K562 (cell line): ENCODE data around the gene DCAKD. TPM values are rescaled to one million over a fixed set of nuclear protein-coding genes. Genes with fewer than 3 reads are reported as not detected.

Source experiments
- ATAC-seq: fragments of 200-7000 bp; cut with Tn5 transposase; 3 replicates; pipeline ENCODE4 v1.9.1; 2020; ENCODE audit warnings: moderate library complexity
- BruUV-seq: library from RNA; stranded (reverse); fragments of 400-500 nt; replicated peaks from 2 replicates; lab custom pipeline; 2021; lab: Mats Ljungman, UMichigan
- CTCF ChIA-PET: fragments of 300-600 bp; formaldehyde crosslinking; extraction: SDS; loops from one replicate; lab custom pipeline; 2021; ENCODE audit warnings: low intra/inter-chr PET ratio; lab: Yijun Ruan, JAX
- POLR2A ChIA-PET: fragments of 300-600, 350-650 bp; sonication (Branson Sonifier 250); formaldehyde crosslinking; extraction: SDS; loops from one replicate; lab custom pipeline; 2021; ENCODE audit warnings: antibody characterized with exemption, inconsistent platforms; lab: Yijun Ruan, JAX
- DNase-seq, 4 experiments: peaks; one replicate each; pipeline versions ENCODE4 v3.0.0 to v3.0.0-alpha.2; 2011 to 2018; ENCODE audit warnings: low spot score in 3 of 4, mixed read lengths in 3 of 4; ENCODE audit errors: extremely low read depth in 1 of 4
- FAIRE-seq: peaks from 2 replicates; lab custom pipeline; 2011; peaks lifted over from hg19 to GRCh38; lab: Jason Lieb, UNC
- H2AFZ ChIP-seq: 2 replicates; pipeline ENCODE4 v1.6.0; 2011; ENCODE audit warnings: low read depth, low read length, control low read depth, inconsistent platforms
- H3K27ac ChIP-seq: fragments of 200-600 bp; 3 replicates; pipeline ENCODE4 v1.8.0; 2011; ENCODE audit warnings: low read depth, mild to moderate bottlenecking, control low read depth, inconsistent platforms, low read length, moderate library complexity, mixed read lengths; ENCODE audit errors: extremely low read depth
- H3K27me3 ChIP-seq, 2 experiments: fragments of 300-600 bp in 1 of 2; 2 replicates in 1 of 2; 3 replicates in 1 of 2; pipeline versions ENCODE4 v1.6.0 to v1.8.0; 2011; ENCODE audit warnings: inconsistent platforms in 2 of 2, low read length in 2 of 2, mild to moderate bottlenecking in 1 of 2, mixed read lengths in 1 of 2, moderate library complexity in 1 of 2; ENCODE audit not compliant: control insufficient read depth in 2 of 2, insufficient read depth in 2 of 2
- H3K36me3 ChIP-seq: fragments of 300-600 bp; 3 replicates; pipeline ENCODE4 v1.8.0; 2011; ENCODE audit warnings: mild to moderate bottlenecking, low read length, inconsistent platforms; ENCODE audit not compliant: control insufficient read depth, insufficient read depth
- H3K4me1 ChIP-seq, 2 experiments: fragments of 200-600 bp in 1 of 2; replicated peaks in 1 of 2; 2 replicates in 1 of 2; 3 replicates in 1 of 2; pipeline versions ENCODE4 v1.5.1 to v1.8.0; 2011; ENCODE audit warnings: inconsistent platforms in 2 of 2, low read length in 2 of 2, mild to moderate bottlenecking in 1 of 2, mixed read lengths in 1 of 2, moderate library complexity in 1 of 2; ENCODE audit not compliant: control insufficient read depth in 2 of 2, insufficient read depth in 2 of 2
- H3K4me2 ChIP-seq: 2 replicates; pipeline ENCODE4 v1.6.1; 2011; ENCODE audit warnings: low read length, control low read depth, inconsistent platforms, mixed read lengths; ENCODE audit not compliant: insufficient read depth
- H3K4me3 ChIP-seq: fragments of 200-600 bp; sonication (generic), shearing (Covaris generic); 2 replicates; pipeline ENCODE4 v1.5.1; 2016; ENCODE audit warnings: control low read depth, inconsistent platforms
- H3K79me2 ChIP-seq: fragments of 200-600 bp; 3 replicates; pipeline ENCODE4 v1.8.0; 2011; ENCODE audit warnings: low read length, inconsistent platforms; ENCODE audit not compliant: control insufficient read depth, insufficient read depth
- H3K9ac ChIP-seq, 2 experiments: 2 replicates each; pipeline versions ENCODE4 v1.6.0 to v1.6.1; 2011; ENCODE audit warnings: low read depth in 2 of 2, low read length in 2 of 2, control low read depth in 1 of 2, inconsistent platforms in 1 of 2, mild to moderate bottlenecking in 1 of 2, mixed read lengths in 1 of 2; ENCODE audit not compliant: insufficient read depth in 1 of 2
- H3K9me1 ChIP-seq: one replicate; pipeline ENCODE4 v1.6.0; 2011; ENCODE audit warnings: inconsistent platforms, mild to moderate bottlenecking, low read length, moderate library complexity; ENCODE audit not compliant: control insufficient read depth, insufficient read depth
- H3K9me3 ChIP-seq: replicated peaks from 2 replicates; pipeline ENCODE4 v1.5.1; 2011; ENCODE audit warnings: low read depth, low read length, inconsistent platforms; ENCODE audit not compliant: control insufficient read depth, insufficient read depth
- H4K20me1 ChIP-seq: replicated peaks from 2 replicates; pipeline ENCODE4 v1.6.1; 2011; ENCODE audit warnings: low read length, inconsistent platforms, mixed read lengths; ENCODE audit not compliant: control insufficient read depth, insufficient read depth
- POLR2G ChIP-seq: fragments of 200-400 bp; formaldehyde crosslinking; IDR thresholded peaks from 2 replicates; pipeline ENCODE4 v1.6.1; 2017; ENCODE audit warnings: low read depth, mild to moderate bottlenecking, antibody characterized with exemption, low read length, moderate library complexity
- WHSC1 ChIP-seq: IDR thresholded peaks from one replicate; pipeline ENCODE4 v1.6.1; 2012; ENCODE audit warnings: low read length, control low read depth, inconsistent platforms
- ZBTB7A ChIP-seq: IDR thresholded peaks from 2 replicates; pipeline ENCODE4 v1.6.1; 2011; ENCODE audit warnings: low read depth, mild to moderate bottlenecking, low read length, moderate library complexity, borderline replicate concordance; ENCODE audit not compliant: control insufficient read depth
- WGBS: fragments of 100-300 bp; shearing (Covaris generic); methylation state at CpG from one replicate; pipeline ENCODE4 v1.1.6; 2016; ENCODE audit warnings: low coverage, mixed read lengths; ENCODE audit not compliant: insufficient coverage; ENCODE audit errors: missing lambda C conversion rate; 5-methylcytosine and 5-hydroxymethylcytosine counted together
- in situ Hi-C: fragments of 300-500 bp; cut with MboI; formaldehyde crosslinking; loops from 4 replicates; pipeline ENCODE4 v1.15.0; 2018; ENCODE audit warnings: inconsistent platforms, mixed read lengths
- intact Hi-C: fragments of 100-400 bp; cut with micrococcal nuclease; formaldehyde crosslinking; loops from 2 replicates; pipeline ENCODE4 v1.14.2; 2022
- polyA plus RNA-seq, 8 experiments: library from polyadenylated mRNA; depleted of rRNA in 4 of 8; stranded (reverse) in 5 of 8; unstranded in 3 of 8; fragments of >200 nt; fragmentation: Nextera tagmentation in 2 of 8; fragmentation: Illumina TruSeq in 1 of 8; extraction: Ambion mirVana in 2 of 8; extraction: Trizol in 1 of 8; gene quantifications; 2 replicates each; pipeline versions ENCODE4 v1.2.1 to v1.2.3, GENCODE V29; 2011 to 2014; ENCODE audit warnings: inconsistent platforms in 1 of 8, missing spikeins in 1 of 8
- total RNA-seq, 7 experiments: library from RNA; depleted of rRNA in 6 of 7; stranded (reverse); fragments of >200 nt in 6 of 7; fragmentation: Illumina TruSeq in 2 of 7; extraction: Trizol in 2 of 7; gene quantifications; 2 replicates each; pipeline versions ENCODE4 v1.2.1 to v1.2.3, GENCODE V29; 2011 to 2021; ENCODE audit warnings: low replicate concordance in 1 of 7

DCAKD gene
- total and polyA plus RNA-seq, 9 of the 15 experiments (the other 6 are each of a cell fraction or from before 2014, with no cell fraction given) = 7.9 to 35.5 (median 21.4) TPM

DNA sequence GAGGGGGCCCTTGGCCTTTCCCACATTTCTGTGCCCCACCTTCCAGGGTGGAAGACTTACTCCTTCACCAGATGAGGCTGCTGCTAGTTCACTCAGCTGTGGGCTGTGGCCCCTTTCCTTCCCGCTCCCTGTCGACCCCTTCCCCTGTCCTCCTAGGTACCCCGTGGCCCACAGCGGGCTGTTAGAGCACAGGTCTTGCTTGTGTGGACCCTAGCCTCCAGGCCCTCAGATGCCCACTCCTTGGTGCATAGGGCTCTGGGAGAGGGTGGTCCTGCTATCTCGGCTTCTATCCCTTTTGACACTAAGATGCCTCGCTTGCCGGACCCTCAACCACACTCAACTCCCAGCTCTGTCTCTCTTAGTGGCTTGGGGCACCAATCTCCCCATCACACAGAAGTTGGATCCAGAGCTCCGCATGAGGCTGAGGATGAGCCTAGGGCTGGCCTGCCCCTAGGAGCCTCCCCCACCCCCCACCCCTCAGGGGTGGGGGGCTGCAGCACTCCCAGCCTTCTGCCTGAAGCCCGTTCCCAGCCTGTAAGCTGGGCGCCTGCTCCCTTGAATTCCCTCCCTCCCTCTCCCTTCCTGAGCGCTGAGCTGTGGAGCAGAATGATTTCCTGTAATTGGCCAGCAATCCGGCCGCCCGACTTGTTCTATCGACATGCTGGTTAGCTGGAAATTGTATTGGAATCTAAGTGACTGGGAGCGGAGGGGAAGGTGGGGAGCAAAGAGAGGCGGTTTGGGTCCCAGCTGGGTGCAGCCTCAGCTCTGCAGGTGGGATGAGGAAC is 30.9 kb downstream of the DCAKD start:
- no TSS peak for BruUV-seq
- no peak overlapping the region for H2AFZ ChIP-seq
- H3K4me3 ChIP-seq = no peak overlapping the region
- H3K36me3 ChIP-seq = peaks cover 10% of the 10 kb centered on the region; the same call in 2 of the 3 replicates
- H3K9me3 ChIP-seq = no peaks in the 10 kb centered on the region
- H3K9me1 ChIP-seq = peaks cover 3% of the 10 kb centered on the region
- FAIRE-seq = no peak
- H3K27me3 ChIP-seq = no peaks in the 10 kb centered on the region
- H3K27ac ChIP-seq = no peak overlapping the region
- TF ChIP-seq WHSC1 (no peak), POLR2G (peak; percentile 54), ZBTB7A (0 out of 2 replicates have a peak, but pooled peaks have one; percentile 11)
- ChIA-PET POLR2A (interaction anchor here (0.6 to 1.1 kb wide), 7 partner anchors 9 to 106 kb away, joined by 3 to 4 read pairs (median 3); no protein-coding TSS in a partner anchor), CTCF (interaction anchor here (4.7 kb wide), 1 partner anchor 101 kb away, joined by 34 read pairs; no protein-coding TSS in a partner anchor)
- H3K9ac ChIP-seq = peak overlapping the region in 1 of 2 experiments; percentile 42; a peak in 1 of 4 replicates
- WGBS = 89% methylated on average over 12 of the region's 17 CpGs
- H3K4me2 ChIP-seq = no peak overlapping the region
- intact Hi-C loops = no loop called here
- in situ Hi-C loops = no loop called here
- H4K20me1 ChIP-seq = 0 out of 2 replicates have a peak, but pooled peaks cover 6% of the 10 kb centered on the region
- H3K79me2 ChIP-seq = no peaks in the 10 kb centered on the region
- no peak for DNase-seq
- no peak for ATAC-seq
- H3K4me1 ChIP-seq = peaks cover 24 to 39% of the 10 kb centered on the region in 2 experiments; a peak in 4 of 5 replicates
